ENCODE measurements around the gene TPM2.
A peak's percentile ranks its signal among the peaks of the same experiment; 100 is the strongest.
"Not testable (repeated sequence)": the region's sequence is repeated elsewhere in the genome, so short reads cannot be mapped to it uniquely, and the experiment has no call there.

TPM2 gene

DNA sequence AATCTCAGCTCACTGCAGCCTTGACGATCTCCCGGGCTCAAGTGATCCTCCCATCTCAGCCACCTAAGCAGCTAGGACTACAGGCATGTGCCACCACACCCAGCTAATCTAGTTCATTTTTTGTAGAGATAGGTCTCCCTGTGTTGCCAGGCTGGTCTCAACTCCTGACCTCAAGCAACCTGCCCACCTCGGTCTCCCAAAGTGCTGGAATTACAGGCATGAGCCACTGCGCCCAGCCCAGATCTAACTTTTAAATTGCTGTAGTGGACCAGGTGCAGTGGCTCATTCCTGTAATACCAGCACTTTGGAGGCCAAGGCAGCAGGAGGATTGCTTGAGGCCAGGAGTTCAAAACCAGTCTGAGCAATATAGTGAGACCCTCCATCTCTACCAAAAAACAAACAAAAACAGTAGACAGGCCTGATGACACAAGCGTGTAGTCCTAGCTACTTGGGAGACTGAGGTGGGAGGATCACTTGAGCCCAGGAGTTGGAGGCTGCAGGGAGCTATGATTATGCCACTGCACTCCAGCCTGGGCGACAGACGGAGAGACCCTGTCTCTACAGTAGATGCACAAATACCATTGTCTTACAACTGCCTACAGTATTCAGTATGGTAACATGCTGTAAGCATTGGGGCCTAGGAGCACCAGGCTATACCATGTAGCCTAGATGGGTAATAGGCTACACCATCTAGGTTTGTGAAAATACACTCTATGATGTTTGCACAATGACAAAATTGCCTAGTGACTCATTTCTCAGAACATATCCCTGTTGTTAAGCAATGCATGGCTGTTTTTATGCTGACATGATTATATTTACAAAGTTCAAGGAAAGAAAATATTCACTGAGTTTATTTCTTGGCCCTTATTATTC lies 37.5 kb downstream of the TPM2 start:
- no peak for FAIRE-seq

DNA sequence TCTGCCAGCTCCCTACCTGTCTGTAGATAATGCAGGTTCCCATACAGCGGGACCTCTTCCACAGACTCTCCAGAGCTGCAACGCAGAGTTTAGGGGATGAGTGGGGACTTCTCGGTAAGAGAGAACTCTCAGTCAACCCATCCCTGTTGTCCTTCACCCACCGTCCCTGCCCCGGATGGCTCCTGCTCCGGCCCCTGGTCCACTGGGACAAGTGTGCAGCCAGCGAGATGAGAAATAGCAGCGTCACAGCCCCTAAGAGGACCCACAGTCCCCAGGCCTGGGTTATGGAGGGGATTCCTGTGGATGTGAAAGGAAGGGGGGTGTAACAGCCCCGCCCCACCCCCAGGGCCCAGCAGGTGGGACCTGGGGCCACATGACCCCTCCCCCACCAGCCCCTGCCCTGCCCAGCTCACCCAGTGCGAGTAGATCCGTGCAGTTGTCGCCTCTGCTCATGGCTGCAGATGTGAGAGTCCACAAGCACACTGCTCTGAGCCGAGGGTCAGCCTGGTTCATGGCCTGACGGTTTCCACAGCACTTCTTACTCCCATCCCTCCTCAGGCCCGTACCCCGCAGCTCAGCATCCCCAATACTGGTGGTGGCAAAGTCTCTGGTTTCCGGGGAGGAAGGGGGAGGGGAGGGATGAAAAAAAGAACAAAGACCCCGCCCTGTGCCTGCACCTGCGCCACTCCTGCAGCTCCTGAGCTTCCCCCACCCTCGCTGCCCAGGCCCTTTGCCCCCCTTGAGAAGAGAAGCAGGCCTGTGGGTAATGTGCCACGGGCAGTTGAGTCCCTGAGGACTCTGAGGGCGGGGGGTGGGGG lies 39.2 kb downstream of the TPM2 start, which contains the start of gene SIT1:
SIT1 (minus strand) TSS at position 591 of the 818 bp plus-strand sequence; CDS start at position 513, 78 bp downstream.
- FAIRE-seq: no peak

DNA sequence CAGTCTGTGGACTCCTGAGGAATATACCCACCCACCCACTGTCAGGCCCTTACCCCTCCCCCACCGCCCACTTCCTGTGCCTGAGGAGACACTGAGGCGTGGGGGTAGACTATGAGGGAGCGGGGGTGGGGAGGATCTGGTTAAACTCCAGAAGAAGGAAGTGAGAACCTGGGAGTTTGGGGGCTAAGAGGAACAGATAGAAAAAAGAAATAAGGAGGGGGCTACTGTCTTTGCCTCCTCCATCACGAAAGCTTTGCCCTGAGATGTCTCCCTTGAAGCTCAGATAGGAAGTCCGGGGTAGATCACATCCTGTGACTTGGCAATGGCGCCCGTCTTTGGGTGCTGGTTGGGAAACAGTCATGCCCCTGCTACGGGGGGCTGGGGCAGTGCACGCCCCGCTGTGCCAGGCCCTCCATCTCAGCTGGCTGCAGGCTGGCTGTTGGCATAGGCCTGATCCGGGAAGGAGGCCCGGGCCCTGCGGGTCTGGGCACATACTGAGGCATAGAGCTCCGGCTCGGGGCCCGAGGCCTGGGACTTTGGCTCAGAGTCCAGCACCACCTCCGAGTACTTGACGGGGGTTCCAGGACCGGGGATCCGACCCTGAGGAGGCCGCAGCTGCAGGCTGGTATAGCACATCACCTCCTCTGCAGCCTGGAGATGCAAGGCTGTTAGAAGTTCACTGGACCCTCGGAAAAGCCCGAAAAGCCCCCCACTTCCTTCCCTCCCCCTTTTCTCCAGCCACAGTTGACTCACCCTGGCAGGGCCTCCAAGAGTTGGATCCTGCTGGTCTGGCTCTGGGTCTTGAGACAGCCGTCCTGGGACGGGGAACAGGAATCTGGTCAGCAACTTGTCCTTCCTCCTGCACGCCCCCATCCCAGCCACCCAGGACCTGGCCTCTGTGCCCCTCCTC lies 40.0 kb downstream of the TPM2 start:
- FAIRE-seq: no peak

DNA sequence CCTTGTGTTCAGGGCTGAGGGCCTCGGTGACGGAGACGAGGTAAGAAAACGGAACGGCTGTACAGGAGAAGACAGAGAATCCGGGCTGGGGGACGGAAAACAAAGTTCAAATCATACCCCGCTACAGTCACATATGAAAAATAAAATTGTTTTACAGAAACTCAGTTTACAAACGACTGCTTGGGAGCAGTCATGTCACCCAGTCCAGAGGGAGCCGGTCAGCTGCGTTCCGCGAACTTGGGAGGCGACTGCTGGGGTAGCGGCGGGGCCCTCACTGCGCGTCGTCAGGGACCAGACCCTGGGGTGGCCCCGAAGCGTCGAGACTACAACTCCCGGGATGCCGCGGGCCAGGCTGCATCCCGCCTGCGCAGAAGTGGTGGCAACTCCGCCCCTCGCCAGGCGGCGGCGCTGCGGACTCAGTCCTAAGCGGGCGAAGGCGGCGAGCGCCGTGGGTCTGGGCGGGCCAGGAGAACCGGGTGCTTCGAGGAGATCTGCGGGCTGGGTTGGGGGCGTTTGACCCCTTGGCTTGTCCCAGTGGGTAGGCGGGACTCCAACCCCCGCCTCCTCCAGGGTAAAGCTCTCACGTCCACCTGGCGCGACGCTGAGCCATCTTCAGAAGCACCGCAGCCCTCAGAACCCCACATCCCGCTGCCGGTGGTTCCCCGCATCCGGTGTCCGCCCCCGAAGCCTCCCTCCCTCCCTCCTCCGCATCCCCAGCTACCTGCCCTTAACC lies 43.0 kb downstream of the TPM2 start:
- no peak for FAIRE-seq

DNA sequence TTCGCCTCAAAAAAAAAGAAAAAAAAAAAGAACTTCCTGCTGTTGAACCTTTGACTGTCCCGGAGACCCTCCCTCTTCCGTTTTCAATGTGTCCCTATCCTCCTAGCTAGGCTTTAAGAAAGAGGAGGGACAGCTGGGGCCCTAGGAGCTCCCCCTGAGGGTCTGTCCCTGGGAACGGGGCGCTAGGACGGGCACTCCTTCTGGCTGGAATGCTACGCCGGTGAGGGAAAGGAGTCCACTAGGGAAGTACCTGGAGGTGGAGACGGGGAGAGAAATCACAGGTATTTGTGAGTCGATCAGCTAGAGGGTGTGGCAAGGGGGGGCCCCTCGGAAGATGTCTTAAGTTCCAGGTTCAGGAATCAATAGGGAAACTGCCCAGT lies 43.6 kb downstream of the TPM2 start:
- no peak for FAIRE-seq

DNA sequence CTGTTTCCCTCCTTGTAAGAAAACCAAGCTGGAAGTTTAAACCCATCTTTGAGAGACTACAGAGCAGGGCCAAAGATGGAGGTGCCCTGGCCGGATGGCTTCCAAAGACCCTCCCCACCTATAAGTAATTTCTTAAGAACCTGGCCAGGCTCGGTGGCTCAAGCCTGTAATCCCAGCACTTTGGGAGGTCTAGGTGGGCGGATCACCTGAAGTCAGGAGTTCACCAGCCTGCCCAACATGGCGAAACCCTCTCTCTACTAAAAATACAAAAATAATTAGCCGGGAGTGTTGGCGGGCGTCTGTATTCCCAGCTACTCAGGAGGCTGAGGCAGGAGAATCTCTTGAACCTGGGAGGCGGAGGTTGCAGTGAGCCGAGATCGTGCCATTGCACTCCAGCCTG lies 44.0 kb downstream of the TPM2 start:
- FAIRE-seq: not testable (repeated sequence)

DNA sequence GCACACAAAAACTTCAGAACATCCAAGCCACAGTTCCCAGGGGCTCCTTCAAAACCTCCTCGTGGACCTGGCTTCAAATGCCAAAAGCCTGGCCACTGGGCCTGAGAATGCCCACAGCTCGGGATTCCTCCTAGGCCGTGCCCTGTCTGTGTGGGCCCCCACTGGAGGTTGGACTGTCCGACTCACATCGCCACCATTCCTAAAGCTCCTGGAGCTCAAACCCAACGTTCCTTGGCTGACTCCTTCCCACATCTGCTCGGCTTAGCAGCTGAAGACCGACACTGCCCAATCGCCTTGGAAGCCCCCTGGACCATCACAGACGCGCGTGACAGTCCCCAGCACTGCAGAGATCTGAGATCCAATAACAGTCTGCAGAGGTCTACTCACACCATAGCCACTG lies 46.7 kb downstream of the TPM2 start:
- no peak for FAIRE-seq

DNA sequence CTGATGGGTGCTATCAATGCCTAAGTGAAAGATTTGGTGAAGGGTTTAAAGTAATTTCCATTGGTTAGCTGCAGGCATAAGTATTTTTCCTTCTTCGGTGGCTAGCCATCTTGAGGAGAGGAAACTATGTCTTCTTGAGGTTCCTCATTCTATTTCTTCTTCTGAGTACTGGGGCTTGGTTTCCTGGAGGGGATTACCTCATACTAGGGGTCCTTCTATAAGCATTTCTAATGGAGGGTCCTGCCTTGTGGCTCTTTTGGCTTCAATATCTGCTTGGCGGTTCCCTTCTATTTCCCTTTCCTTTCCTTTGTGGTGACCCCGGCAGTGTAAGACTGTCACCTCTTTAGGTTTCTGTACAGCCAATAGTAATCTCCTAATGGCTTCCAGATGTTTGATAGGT lies 48.2 kb downstream of the TPM2 start:
- FAIRE-seq: not testable (repeated sequence)

DNA sequence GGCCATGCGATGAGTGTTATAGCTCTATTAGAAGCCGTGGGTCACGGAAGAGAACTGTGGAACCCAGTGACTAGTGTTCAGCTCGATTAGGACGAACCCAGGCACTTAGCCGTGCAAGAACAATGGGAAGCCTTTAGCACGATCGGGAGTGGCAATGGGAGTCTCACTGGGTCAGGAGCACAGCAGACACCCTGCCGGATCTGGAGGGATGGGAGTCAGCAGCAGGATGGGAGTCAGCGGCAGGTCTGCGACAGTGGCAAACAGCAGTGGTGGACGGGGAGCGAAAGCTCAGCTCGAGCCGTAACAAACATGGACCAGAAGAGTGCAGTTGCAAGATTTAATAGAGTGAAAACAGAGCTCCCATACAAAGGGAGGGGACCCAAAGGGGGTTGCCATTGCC lies 49.3 kb downstream of the TPM2 start:
- FAIRE-seq: not testable (repeated sequence)

DNA sequence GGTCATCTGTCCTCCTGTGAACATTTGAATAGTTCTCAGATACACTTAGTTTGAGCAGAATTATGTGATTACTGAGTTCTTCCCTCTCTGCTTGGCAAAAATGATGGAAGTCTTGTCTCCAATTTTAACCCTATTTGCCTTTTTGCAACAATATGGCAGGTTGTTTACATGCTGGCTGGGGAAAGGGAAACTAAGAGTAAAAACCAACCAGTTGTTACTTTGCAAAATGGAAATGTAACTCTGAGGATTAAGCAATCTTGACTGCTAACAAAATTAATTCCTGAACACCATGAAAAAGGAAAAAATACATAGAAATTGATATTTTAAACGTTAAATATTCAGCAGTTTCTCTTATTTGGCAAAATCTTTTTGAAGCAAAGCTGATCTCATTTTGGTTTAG lies 50.1 kb downstream of the TPM2 start:
- no peak for FAIRE-seq

DNA sequence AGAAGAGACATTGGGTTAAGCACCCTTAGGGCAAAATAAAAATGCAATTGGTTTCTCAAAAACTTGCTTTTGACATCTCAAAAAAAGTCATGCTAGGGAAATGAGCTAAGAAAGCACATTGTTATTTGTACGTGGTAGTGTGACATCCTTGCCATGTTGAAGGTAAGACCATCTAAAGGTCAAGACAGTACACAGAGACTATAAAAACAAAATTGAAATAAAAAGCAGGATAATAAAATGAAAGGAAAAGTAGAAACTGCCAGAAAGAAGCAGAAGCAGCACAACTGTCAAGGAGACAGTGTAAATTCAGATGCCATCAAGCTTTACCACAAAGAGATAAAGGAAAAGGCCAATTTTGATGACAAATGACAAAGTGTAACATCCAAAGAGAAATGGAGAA lies 50.5 kb downstream of the TPM2 start:
- FAIRE-seq: peak; percentile 26

DNA sequence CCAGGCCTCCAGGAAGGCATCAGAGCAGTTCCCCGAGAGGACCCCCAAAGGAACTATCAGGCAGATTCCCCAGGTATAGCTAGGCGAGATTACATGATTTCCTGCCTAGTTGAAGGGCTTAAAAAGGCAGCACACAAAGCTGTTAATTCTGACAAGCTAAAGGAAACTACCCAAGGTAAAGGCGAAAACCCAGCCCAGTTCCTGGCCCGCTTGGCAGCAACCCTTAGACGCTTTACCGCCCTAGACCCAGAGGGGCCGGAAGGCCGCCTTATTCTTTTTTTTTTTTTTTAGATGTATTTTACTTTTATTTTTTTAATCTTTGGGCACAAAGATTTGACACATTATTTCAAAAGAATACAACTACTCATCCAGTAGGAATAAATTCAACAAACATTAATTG lies 51.0 kb downstream of the TPM2 start:
- not testable (repeated sequence) for FAIRE-seq

DNA sequence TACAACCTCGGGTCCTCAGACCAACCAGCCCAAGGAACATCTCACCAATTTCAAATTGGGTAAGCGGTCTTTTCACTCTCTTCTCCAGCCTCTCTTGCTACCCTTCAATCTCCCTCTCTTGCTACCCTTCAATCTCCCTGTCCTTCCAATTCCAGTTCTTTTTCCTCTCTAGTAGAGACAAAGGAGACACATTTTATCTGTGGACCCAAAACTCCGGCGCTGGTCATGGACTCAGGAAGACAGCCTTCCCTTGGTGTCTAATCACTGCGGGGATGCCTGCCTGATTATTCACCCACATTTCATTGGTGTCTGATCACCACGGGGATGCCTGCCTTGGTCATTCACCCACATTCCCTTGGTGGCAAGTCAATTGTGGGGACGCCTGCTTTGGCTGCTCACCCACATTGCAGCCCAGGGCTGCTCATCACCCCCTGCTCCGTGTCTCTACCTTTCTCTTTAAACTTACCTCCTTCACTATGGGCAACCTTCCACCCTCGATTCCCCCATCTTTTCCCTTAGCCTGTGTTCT lies 52.2 kb downstream of the TPM2 start:
- FAIRE-seq: not testable (repeated sequence)

DNA sequence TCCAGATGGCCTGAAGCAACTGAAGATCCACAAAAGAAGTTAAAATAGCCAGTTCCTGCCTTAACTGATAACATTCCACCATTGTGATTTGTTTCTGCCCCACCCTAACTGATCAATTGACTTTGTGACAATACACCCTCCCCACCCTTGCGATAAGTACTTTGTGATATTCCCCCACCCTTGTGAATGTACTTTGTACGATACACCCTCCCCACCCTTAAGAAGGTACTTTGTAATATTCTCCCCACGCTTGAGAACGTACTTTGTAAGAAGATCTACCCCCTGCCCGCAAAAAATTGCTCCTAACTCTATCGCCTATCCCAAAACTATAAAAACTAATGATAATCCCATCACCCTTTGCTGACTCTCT lies 52.9 kb downstream of the TPM2 start:
- FAIRE-seq: not testable (repeated sequence)

DNA sequence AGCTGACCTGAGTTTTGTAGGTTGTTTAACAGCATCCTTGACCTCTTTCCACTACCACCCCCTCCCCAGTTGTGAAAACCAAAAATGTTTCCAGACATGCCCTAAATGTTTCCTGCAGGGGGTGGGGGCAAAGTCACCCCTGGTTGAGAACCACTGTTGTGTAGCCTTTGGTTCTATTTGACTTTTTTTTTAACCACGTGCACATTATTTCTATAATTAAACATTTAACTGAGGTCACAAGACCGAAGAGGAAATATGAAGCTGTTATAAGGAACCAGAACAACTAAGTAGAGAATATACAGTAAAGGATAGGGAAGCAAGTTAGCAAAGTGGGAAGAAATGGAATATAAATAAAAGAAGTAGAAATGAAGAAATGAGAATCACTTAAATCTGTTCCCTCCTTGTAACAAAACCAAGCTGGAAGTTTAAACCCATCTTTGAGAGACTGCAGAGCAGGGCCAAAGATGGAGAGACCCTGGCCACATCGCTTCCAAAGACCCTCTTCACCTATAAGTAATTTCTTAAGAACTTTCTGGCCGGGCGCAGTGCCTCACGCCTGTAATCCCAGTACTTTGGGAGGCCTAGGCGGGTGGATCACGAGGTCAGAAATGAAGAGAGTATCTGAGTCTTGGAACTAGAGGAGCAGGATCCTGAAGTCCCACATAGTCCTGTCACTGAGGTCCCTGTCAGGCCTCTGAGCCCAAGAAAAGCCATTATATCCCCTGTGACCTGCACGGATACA lies 53.4 kb downstream of the TPM2 start:
- FAIRE-seq: no peak

DNA sequence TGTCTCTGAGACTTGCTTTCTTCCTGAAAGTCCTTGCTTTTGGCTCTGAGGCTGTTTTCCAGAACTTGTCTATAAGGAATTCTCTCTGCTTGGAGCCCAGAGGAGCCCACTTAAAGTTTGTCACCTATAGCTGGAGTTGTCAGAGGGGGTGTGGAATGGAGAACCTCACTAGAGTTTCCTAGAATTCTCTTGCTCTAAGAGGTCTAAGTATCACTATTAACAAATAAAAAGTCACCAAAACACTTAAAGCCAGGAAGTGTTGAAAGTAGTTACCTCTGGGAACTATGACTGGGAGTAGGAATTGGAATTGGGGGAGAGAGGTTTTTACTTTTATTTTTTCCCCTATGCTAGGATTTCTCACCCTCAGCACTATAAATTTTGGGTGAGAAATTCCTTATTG lies 54.0 kb downstream of the TPM2 start:
- no peak for FAIRE-seq

Data from endometrium (tissue), 2 donors.